Muscle of back (tissue), 11 donors: ENCODE measurements around the gene ZGPAT. TPM values are rescaled to one million over a fixed set of nuclear protein-coding genes. Genes with fewer than 3 reads are reported as not detected.

Experiments
- DNase-seq, 3 donors: peaks; one replicate each; pipeline versions ENCODE4 v3.0.0 to v3.0.0-alpha.2; 2013
- polyA plus RNA-seq, 10 donors: library from polyadenylated mRNA; unstranded; fragments of 120-200 nt; gene quantifications; one replicate each; pipeline ENCODE4 v1.2.1, GENCODE V29; 2013; ENCODE audit not compliant: insufficient read length in 10 of 10

Gene ZGPAT
- polyA plus RNA-seq, 10 donors: 10.5 to 15.1 (median 12.9) TPM

- peak in 1 of 3 donors; percentile 37 for DNase-seq
These were observed 16.0 kb upstream of the ZGPAT start for GRCh38 chr20:63691711-63692435.

GRCh38 chr20:63692436-63693082 lies 15.3 kb upstream of the ZGPAT start:
- peak in 1 of 3 donors; percentile 63 for DNase-seq

- DNase-seq: peak in 1 of 3 donors; percentile 59
These were observed 14.6 kb upstream of the ZGPAT start for GRCh38 chr20:63693083-63693732.

GRCh38 chr20:63693733-63694583 lies 13.9 kb upstream of the ZGPAT start:
- DNase-seq: peak in 1 of 3 donors; percentile 40

- DNase-seq: no peak
These were observed 13.0 kb upstream of the ZGPAT start for GRCh38 chr20:63694584-63695423.

DNA sequence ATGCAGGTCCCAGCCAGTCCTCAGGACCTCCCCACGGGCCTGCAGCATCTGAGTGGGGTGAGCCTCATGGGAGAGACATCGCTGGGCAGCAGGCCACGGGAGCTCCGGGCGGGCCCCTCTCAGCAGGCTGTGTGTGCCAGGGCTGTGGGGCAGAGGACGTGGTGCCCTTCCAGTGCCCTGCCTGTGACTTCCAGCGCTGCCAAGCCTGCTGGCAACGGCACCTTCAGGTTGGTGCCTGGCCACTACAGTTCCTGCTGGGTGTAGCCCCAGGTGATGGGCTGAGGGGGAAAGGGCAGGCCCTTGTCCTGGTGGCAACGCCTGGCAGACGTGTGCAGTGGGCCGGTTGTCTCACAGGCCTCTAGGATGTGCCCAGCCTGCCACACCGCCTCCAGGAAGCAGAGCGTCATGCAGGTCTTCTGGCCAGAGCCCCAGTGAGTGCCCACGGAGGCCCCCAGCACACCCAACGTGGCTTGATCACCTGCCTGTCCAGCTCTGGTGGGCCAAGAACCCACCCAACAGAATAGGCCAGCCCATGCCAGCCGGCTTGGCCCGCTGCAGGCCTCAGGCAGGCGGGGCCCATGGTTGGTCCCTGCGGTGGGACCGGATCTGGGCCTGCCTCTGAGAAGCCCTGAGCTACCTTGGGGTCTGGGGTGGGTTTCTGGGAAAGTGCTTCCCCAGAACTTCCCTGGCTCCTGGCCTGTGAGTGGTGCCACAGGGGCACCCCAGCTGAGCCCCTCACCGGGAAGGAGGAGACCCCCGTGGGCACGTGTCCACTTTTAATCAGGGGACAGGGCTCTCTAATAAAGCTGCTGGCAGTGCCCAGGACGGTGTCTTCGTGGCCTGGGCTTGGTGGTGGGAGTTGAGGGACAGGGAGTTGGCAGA lies 12.2 kb upstream of the ZGPAT start:
- DNase-seq: peak in 1 of 3 donors; percentile 24

DNA sequence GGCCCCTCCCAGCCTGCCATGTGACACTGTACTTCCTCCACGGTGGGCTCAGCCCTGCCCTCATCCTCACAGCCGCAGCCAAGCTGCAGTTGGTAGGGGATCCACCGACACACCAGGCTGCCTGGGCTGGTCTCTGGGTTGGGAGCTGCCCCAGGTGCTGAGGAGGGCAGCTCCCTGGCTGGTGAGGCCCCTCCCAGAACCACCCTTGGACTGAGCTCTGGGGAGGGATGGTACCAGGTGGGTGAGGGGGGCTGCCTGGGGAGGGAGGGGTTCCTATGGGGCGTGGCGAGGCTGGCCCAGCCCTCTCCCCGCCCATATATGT lies 11.6 kb upstream of the ZGPAT start:
- peak in 1 of 3 donors; percentile 36 for DNase-seq

GRCh38 chr20:63696628-63697356 lies 11.0 kb upstream of the ZGPAT start, which contains the start of gene TNFRSF6B:
Gene TNFRSF6B, plus strand, starts transcription at chr20:63696652. Its CDS starts 116 bp downstream, at chr20:63696768.
- peak in 1 of 3 donors; percentile 43 for DNase-seq

DNA sequence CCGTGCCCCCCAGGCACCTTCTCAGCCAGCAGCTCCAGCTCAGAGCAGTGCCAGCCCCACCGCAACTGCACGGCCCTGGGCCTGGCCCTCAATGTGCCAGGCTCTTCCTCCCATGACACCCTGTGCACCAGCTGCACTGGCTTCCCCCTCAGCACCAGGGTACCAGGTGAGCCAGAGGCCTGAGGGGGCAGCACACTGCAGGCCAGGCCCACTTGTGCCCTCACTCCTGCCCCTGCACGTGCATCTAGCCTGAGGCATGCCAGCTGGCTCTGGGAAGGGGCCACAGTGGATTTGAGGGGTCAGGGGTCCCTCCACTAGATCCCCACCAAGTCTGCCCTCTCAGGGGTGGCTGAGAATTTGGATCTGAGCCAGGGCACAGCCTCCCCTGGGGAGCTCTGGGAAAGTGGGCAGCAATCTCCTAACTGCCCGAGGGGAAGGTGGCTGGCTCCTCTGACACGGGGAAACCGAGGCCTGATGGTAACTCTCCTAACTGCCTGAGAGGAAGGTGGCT lies 10.4 kb upstream of the ZGPAT start:
- DNase-seq: peak in 1 of 3 donors; percentile 30

- peak in 1 of 3 donors; percentile 41 for DNase-seq
These were observed 9.8 kb upstream of the ZGPAT start for GRCh38 chr20:63697868-63698545.

- DNase-seq: peak in 2 of 3 donors; percentile 70 to 77
These were observed 8.9 kb upstream of the ZGPAT start for GRCh38 chr20:63698739-63699465.

- peak in 1 of 3 donors; percentile 31 for DNase-seq
These were observed 8.2 kb upstream of the ZGPAT start for GRCh38 chr20:63699466-63700198.

DNA sequence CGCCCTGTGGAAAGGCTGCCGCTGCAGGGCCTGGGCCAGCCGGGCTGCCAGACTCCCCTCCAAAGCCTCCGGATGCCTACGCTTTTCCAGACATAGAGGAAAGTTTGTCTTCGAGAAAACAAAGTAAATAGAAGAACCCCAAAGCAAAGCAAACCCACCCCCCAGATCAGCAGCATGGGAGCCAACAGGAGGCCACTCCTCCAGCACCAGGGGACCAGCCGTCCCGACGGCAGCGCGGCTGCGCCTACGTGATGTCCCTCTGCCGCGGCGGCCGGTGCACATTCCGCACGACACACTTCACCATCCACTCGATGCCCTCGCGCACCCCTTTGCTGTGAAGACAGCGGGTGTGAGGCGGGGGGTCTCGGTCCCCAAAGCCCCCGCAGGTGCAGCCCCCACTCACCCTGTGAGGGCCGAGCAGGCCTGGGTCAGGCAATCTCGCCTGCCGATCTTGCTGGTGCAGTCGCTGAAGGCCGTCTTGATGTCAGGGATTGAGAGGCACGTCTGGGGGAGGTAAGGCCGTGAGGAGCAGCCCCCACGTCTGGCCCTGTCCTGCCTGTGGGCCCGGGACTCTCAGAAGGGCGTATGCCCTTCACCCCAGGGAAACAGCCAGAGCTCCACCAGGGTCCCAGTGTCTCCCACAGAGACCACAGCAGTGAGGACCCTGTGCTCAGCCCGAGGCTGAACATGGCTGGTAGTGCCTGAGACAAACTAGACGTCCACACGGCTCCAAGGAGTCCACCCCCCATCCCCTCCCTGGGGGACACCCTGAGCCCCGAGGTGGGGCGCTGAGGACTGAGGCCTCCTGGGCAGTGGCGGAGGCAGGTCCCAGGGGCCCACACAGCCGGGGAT lies 7.4 kb upstream of the ZGPAT start:
- peak in 1 of 3 donors; percentile 19 for DNase-seq

DNA sequence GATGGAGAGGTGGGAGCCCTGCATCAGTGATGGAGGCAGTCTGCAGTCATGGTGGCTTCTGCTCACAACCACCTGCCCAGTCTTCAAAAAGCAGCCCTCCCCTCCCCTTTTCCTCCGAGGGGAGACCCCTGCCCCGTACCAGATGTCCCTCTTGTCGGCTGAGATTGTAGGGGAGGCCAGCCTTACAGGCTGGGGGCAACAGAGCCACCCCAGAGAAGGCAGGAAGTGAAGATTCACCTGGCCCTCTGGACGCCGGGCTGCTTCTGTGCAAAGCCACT lies 6.8 kb upstream of the ZGPAT start:
- DNase-seq: no peak

GRCh38 chr20:63701329-63702035 lies 6.4 kb upstream of the ZGPAT start:
- peak in 1 of 3 donors; percentile 11 for DNase-seq
